Stomach smooth muscle (tissue), 2 donors: Measurements from ENCODE around the gene CFB.
"Not testable (repeated sequence)": the region's sequence is repeated elsewhere in the genome, so short reads cannot be mapped to it uniquely, and the experiment has no call there.

Source experiments
- H3K27ac ChIP-seq: one replicate; pipeline ENCODE4 v1.7.0; 2013; ENCODE audit warnings: mild to moderate bottlenecking, low read length, inconsistent platforms
- H3K27me3 ChIP-seq, 2 donors: one replicate each; pipeline ENCODE4 v1.7.0; 2013; ENCODE audit warnings: low read length in 2 of 2; ENCODE audit not compliant: insufficient read depth in 2 of 2, control insufficient read depth in 1 of 2
- H3K36me3 ChIP-seq, 2 donors: one replicate each; pipeline ENCODE4 v1.7.0; 2013; ENCODE audit warnings: low read length in 2 of 2; ENCODE audit not compliant: control insufficient read depth in 2 of 2, insufficient read depth in 2 of 2
- H3K4me1 ChIP-seq: one replicate; pipeline ENCODE4 v1.7.0; 2013; ENCODE audit warnings: low read length; ENCODE audit not compliant: control insufficient read depth, insufficient read depth
- H3K4me3 ChIP-seq, 2 donors: one replicate each; pipeline ENCODE4 v1.7.0; 2013; ENCODE audit warnings: low read length in 2 of 2
- H3K9ac ChIP-seq, 2 donors: one replicate each; pipeline ENCODE4 v1.7.0; 2013; ENCODE audit warnings: low read length in 2 of 2, mild to moderate bottlenecking in 1 of 2
- H3K9me3 ChIP-seq, 2 donors: one replicate each; pipeline ENCODE4 v1.7.0; 2013; ENCODE audit warnings: low read length in 2 of 2; ENCODE audit not compliant: control insufficient read depth in 2 of 2
- donor health status: healthy.
- donor health status: Pancreatic carcinoma.

The CFB gene

DNA sequence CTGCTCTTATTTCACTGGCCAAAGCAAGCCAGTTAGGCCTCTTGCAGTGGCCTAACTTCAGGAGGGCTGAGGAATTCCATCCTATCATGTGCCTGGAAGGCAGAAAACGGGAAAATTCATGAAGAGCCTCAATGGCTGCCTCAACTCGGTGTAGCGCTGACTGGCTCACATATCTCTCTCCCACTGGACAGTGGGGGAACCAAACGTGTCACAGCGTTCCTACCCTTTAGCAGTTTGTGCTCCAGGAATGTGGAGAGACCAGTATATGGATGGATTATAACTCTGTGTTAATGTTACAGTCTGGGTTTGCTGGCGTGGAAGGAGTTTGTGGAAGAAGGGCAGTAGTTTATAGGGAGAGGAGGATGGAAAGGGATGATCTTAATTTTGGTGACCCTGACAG lies 30.1 kb upstream of the CFB start:
- Histone ChIP-seq H3K36me3 (no peaks in the 10 kb centered on the region), H3K27ac (no peak overlapping the region)

DNA sequence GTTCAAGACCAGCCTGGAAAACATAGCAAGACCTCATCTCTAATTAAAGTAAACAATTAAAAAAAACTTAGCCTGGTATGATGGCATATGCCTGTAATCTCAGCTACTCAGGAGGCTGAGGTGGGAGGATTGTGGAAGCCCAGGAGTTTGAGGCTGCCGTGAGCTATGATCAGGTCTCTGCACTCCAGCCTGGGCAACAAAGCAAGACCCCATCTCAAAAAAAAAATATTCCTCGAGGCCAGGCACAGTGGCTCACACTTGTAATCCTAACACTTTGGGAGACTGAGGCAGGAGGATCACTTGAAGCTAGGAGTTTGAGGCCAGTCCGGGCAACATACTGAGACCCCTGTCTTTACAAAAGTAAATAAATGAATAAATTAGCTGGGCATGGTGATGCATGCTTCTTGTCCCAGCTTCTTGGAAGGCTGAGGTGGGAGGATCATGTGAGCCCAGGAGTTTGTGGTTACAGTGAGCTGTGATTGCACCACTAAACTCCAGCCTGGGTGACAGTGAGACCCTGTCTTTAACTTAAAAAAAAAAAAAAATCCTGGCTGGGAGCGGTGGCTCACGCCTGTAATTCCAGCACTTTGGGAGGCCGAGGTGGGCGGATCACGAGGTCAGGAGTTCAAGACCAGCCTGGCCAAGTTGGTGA lies 27.7 kb upstream of the CFB start:
- Histone ChIP-seq H3K27ac (no peak overlapping the region), H3K4me1 (no peaks in the 10 kb centered on the region), H3K36me3 (no peaks in the 10 kb centered on the region), H3K9me3 (no peaks in the 10 kb centered on the region), H3K27me3 (peaks cover 0 to 4% of the 10 kb centered on the region in 2 donors), H3K4me3 (no peak overlapping the region), H3K9ac (no peak overlapping the region)

More for the DNA sequence above, 30.1 kb upstream of the CFB start:
- H3K27me3 ChIP-seq = peaks cover 0 to 4% of the 10 kb centered on the region in 2 donors
- H3K4me1 ChIP-seq = no peaks in the 10 kb centered on the region
- no peaks in the 10 kb centered on the region for H3K9me3 ChIP-seq
- H3K4me3 ChIP-seq = no peak overlapping the region
- H3K9ac ChIP-seq = no peak overlapping the region

DNA sequence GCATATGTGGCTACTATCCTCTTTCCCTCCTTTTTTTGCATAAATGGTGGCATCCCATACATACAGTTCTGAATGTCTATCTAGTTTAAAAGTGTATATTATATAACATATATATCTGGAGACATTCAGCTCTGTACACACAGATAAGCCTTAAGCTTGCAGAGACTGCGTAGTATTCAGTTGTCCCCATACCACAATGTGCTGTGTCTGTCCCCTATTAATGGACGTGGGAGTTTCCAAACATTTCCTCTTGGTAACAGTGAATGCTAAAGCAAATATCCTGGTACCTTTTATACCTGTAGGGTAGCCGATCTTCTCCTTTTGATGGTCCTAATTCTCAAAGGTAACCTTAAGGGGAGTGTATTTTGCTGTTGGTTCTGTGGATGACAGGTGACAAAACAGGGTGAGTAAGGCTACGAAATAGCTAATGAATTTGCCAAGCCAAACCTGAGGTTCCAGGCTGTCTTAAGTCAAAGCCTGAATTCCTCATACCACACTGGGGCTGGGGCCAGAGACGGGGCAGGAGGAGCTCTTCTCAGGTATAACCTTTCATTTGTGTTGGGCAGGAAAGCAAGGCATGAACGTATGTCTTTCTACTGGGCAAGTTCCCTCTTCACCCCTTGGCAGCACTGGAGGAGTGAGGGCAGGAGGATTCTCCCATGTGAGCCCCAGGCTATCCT lies 26.1 kb upstream of the CFB start:
- Histone ChIP-seq H3K4me3 (no peak overlapping the region), H3K9me3 (no peaks in the 10 kb centered on the region), H3K36me3 (no peaks in the 10 kb centered on the region), H3K9ac (no peak overlapping the region), H3K27ac (no peak overlapping the region), H3K4me1 (no peaks in the 10 kb centered on the region), H3K27me3 (peaks cover 0 to 4% of the 10 kb centered on the region in 2 donors)

DNA sequence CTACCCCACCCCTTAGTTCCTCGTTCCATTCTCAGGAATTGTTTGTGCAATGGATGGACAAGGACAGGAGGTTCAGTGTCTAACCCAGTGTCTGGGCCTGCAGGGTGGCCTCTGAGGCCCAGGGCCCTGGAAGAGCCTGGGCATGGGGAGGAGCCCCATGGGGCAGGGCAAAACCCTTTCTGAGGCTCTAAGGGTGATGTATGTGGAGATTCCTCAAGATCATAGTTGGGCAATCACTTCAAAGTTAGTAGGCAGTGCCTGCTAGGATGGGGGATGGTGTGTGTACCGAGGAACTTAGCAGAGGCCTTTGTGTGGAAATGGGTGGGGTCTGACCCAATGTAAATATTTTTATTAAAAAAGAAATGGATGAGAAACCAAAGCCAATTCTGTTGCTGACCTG lies 25.1 kb upstream of the CFB start:
- Histone ChIP-seq H3K9ac (no peak overlapping the region), H3K4me3 (no peak overlapping the region), H3K27ac (no peak overlapping the region), H3K36me3 (no peaks in the 10 kb centered on the region), H3K4me1 (no peaks in the 10 kb centered on the region), H3K9me3 (no peaks in the 10 kb centered on the region), H3K27me3 (peaks cover 0 to under 1% of the 10 kb centered on the region in 2 donors)

- Histone ChIP-seq H3K4me1 (no peaks in the 10 kb centered on the region), H3K9ac (no peak overlapping the region), H3K27ac (no peak overlapping the region), H3K36me3 (no peaks in the 10 kb centered on the region), H3K4me3 (no peak overlapping the region), H3K27me3 (peaks cover 0 to 2% of the 10 kb centered on the region in 2 donors), H3K9me3 (no peaks in the 10 kb centered on the region)
Measured at GRCh38 chr6:31922942-31923341, 23.0 kb upstream of the CFB start.

GRCh38 chr6:31927242-31927862 lies 18.5 kb upstream of the CFB start, which contains the start of gene C2:
Gene C2, plus strand, starts transcription at chr6:31927717. Its CDS starts 36 bp downstream, at chr6:31927753.
- Histone ChIP-seq H3K27me3 (peaks cover 0 to 6% of the 10 kb centered on the region in 2 donors), H3K4me1 (no peaks in the 10 kb centered on the region), H3K36me3 (no peaks in the 10 kb centered on the region), H3K9me3 (no peaks in the 10 kb centered on the region), H3K27ac (no peak within 1 kb of the TSS), H3K4me3 (peak within 1 kb of the TSS in 1 of 2 donors; percentile 44), H3K9ac (no peak within 1 kb of the TSS)

DNA sequence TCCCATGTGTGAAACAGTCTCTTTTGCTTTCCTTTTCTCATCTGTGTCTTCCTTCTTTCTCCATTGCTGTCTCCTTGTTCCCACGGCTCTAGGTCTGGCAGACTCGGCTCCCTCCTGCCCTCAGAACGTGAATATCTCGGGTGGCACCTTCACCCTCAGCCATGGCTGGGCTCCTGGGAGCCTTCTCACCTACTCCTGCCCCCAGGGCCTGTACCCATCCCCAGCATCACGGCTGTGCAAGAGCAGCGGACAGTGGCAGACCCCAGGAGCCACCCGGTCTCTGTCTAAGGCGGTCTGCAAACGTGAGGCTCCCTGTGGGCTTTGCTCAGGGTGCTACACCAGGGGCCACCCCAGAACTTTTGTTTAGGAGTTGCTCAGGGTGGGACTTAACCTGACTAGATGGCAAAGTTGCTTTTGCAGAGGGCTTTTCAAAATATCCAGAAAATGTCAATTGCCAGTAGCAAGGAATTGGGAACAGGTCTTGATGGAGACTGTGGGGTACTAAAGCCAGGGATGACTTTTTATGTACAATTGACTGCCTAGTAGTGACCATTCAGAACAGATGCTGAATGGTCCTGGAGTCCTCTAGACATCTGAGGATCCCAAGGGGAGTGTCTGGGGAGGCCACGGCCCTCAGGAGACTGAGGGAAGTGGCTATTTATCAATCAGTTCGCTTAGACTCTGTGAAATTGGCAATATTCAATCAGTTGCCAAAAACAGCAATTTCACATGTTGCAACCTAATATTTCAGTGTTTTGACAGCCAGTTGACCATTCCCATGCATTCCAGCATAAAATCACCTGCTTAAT lies 17.8 kb upstream of the CFB start:
- Histone ChIP-seq H3K4me3 (peak overlapping the region in 1 of 2 donors; percentile 44), H3K4me1 (no peaks in the 10 kb centered on the region), H3K9me3 (no peaks in the 10 kb centered on the region), H3K27ac (no peak overlapping the region), H3K27me3 (peaks cover 0 to 6% of the 10 kb centered on the region in 2 donors), H3K36me3 (no peaks in the 10 kb centered on the region), H3K9ac (no peak overlapping the region)

DNA sequence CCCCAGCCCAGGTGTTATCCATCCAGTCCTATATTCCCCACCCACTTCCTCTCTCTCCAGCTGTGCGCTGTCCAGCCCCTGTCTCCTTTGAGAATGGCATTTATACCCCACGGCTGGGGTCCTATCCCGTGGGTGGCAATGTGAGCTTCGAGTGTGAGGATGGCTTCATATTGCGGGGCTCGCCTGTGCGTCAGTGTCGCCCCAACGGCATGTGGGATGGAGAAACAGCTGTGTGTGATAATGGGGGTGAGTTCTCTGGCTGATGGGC lies 17.3 kb upstream of the CFB start:
- H3K9ac ChIP-seq = no peak overlapping the region
- no peak overlapping the region for H3K27ac ChIP-seq
- peaks cover 0 to 6% of the 10 kb centered on the region in 2 donors for H3K27me3 ChIP-seq
- no peaks in the 10 kb centered on the region for H3K36me3 ChIP-seq
- no peaks in the 10 kb centered on the region for H3K9me3 ChIP-seq
- no peaks in the 10 kb centered on the region for H3K4me1 ChIP-seq
- H3K4me3 ChIP-seq = no peak overlapping the region

- H3K9me3 ChIP-seq = no peaks in the 10 kb centered on the region
- no peak overlapping the region for H3K4me3 ChIP-seq
- H3K36me3 ChIP-seq = no peaks in the 10 kb centered on the region
- H3K27me3 ChIP-seq = peaks cover 0 to 6% of the 10 kb centered on the region in 2 donors
- H3K9ac ChIP-seq = no peak overlapping the region
- H3K4me1 ChIP-seq = no peaks in the 10 kb centered on the region
- H3K27ac ChIP-seq = no peak overlapping the region
Measured at GRCh38 chr6:31930962-31931361, 14.9 kb upstream of the CFB start.

GRCh38 chr6:31932137-31932536 lies 13.8 kb upstream of the CFB start:
- H3K27ac ChIP-seq, H3K27me3 ChIP-seq, H3K36me3 ChIP-seq, H3K9me3 ChIP-seq, H3K4me3 ChIP-seq, H3K9ac ChIP-seq, H3K4me1 ChIP-seq: not testable (repeated sequence)
